ENCODE results near the gene CYP2J2. TPM values are rescaled to one million over a fixed set of nuclear protein-coding genes. Genes with fewer than 3 reads are reported as not detected.
A peak's percentile ranks its signal among the peaks of the same experiment; 100 is the strongest.

Gene CYP2J2
- total RNA-seq, 1 donor from 2014 or later, result 1.4 TPM

DNA sequence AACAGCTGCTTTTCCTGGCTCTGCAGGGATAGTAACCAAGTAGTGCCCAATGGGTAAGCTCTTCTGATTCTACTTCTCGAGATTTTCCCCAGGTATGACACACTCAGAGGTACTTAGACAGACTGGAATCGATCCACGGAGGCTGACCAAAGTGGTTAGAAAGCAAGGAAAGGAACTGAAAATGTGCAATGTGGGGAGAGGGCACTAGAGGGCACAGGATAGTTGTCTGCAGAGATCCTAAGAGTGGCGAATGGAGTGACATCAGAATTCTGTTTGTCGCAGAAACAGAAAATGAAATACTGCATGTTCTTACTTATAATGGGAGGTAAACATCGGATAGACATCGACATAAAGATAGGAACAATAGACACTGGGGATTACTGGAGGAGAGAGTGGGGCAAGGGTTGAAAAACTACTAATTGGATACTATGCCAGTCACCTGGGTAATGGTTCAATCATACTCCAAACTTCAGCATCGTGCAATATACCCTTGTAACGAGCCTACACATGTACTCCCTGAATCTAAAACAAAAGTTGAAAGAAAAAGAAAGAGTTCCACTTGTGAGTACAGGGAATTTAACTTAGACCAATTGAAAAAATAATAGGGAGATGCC is 23.3 kb downstream of the CYP2J2 start:
- no peaks in the 10 kb centered on the region for H3K36me3 ChIP-seq
- no peak overlapping the region for H3K4me3 ChIP-seq
- no peaks in the 10 kb centered on the region for H3K27me3 ChIP-seq
- intact Hi-C loops (cut with DNase I), result no loop called here
- TF ChIP-seq, protein P1, sequence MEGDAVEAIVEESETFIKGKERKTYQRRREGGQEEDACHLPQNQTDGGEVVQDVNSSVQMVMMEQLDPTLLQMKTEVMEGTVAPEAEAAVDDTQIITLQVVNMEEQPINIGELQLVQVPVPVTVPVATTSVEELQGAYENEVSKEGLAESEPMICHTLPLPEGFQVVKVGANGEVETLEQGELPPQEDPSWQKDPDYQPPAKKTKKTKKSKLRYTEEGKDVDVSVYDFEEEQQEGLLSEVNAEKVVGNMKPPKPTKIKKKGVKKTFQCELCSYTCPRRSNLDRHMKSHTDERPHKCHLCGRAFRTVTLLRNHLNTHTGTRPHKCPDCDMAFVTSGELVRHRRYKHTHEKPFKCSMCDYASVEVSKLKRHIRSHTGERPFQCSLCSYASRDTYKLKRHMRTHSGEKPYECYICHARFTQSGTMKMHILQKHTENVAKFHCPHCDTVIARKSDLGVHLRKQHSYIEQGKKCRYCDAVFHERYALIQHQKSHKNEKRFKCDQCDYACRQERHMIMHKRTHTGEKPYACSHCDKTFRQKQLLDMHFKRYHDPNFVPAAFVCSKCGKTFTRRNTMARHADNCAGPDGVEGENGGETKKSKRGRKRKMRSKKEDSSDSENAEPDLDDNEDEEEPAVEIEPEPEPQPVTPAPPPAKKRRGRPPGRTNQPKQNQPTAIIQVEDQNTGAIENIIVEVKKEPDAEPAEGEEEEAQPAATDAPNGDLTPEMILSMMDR (IDR thresholded peaks at IDR 0.05), result peak; percentile 36
- H3K4me1 ChIP-seq, result no peaks in the 10 kb centered on the region
- DNase-seq (no peak), ATAC-seq (peak; percentile 71)
- no peak overlapping the region for H3K27ac ChIP-seq
- no peaks in the 10 kb centered on the region for H3K9me3 ChIP-seq

DNA sequence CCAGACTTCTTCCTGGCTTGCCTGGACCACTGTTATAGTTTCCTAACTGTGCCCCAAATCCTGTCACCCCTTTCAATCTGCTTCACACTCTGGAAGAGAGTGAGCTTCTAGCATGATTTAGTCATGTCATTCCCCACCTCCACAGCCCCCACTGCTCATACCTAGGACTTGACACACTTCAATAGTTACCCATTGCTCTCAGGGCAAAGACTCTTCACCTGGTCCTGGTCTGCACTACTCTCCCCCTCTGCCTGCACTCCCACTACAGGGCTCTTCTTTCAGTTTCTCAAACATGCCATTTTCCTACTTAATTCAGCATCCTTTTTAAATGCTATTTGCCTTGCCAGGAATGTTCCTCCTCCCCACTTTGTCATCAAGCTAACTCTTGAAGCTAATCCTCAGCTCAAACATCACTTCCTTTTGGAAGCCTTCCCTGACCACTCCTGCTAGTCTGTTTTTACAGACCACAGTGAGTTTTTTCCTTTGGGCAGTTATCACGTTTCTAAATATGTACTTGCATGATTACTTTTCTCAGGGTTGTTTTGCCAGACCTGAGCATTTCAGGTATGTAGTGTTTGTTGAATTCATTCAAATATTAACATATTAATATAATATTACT is 24.7 kb downstream of the CYP2J2 start:
- intact Hi-C loops (cut with DNase I), result no loop called here
- H3K27ac ChIP-seq, result no peak overlapping the region
- DNase-seq, result no peak
- no peaks in the 10 kb centered on the region for H3K27me3 ChIP-seq
- ATAC-seq, result peak; percentile 53
- no peaks in the 10 kb centered on the region for H3K9me3 ChIP-seq
- TF ChIP-seq, protein P1 (IDR thresholded peaks at IDR 0.05), result no peak
- no peak overlapping the region for H3K4me3 ChIP-seq
- H3K4me1 ChIP-seq, result no peaks in the 10 kb centered on the region
- H3K36me3 ChIP-seq, result no peaks in the 10 kb centered on the region

DNA sequence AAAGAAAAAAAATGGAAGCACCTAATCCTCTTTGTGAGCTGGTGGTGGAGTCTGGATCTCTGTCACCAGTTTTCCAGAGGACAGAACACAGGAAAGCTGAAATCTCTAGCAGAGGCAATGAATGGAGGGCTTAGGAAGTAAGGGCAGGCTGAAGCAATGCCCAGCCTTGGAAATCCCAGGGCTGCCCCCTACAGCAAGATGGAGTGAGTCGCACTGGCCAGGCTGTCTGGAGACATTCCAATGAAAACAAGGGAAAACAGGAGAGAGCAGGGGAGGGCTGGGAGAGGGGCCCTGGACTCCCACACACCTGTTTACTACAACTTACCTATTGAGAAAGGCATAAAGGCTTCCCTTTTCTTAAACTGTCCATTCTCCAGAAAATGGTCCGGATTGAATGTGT is 25.9 kb downstream of the CYP2J2 start:
- Histone ChIP-seq H3K9me3 (no peaks in the 10 kb centered on the region), H3K36me3 (no peaks in the 10 kb centered on the region), H3K27ac (no peak overlapping the region), H3K4me1 (no peaks in the 10 kb centered on the region), H3K27me3 (no peaks in the 10 kb centered on the region), H3K4me3 (no peak overlapping the region)
- TF ChIP-seq, protein P1 (IDR thresholded peaks at IDR 0.05), result no peak
- intact Hi-C loops (cut with DNase I), result no loop called here
- ATAC-seq (no peak), DNase-seq (no peak)

DNA sequence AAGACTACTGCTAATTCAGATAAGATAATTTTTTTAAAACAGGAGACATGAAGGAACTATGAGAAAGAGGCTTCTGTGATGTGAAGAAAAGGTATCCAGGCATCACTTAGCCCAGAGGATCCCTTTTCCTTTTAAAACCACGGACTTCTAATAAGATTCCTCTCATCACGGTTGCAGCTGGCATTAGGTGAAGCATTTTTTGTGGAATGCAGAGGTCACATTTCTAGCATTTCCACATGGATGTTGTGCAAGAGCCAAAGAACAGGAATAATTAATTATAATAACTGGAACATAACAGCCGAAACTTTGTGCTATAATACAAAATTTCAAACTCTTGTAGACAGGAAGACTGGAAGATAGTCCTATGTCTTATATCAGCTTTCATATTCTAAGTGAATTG is 27.6 kb downstream of the CYP2J2 start:
- DNase-seq, result no peak
- no peak overlapping the region for H3K27ac ChIP-seq
- no peak for ATAC-seq
- no peak overlapping the region for H3K4me3 ChIP-seq
- H3K9me3 ChIP-seq, result no peaks in the 10 kb centered on the region
- H3K36me3 ChIP-seq, result no peaks in the 10 kb centered on the region
- TF ChIP-seq, protein P1 (IDR thresholded peaks at IDR 0.05), result no peak
- H3K27me3 ChIP-seq, result no peaks in the 10 kb centered on the region
- no peaks in the 10 kb centered on the region for H3K4me1 ChIP-seq
- intact Hi-C loops (cut with DNase I), result no loop called here

DNA sequence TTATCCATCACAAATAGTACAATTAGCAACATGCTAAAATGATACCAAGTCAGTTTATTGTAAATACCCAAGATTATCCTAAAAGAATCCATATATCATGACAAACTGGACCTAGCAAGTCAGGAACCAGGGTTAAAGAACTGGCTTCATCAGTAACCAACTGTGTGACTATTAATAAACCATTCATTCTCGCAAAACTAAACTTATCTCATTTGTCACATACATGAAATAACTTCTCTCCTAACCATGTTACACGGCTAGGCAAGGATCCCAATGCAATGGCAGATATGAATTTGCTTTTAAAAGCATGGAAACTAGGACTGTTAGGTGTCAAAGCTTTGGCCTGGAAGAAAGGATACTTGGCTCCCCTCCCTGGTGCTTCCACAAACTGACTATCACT is 29.4 kb downstream of the CYP2J2 start:
- DNase-seq (no peak), ATAC-seq (no peak)
- Histone ChIP-seq H3K9me3 (no peaks in the 10 kb centered on the region), H3K36me3 (no peaks in the 10 kb centered on the region), H3K27ac (no peak overlapping the region), H3K27me3 (no peaks in the 10 kb centered on the region), H3K4me1 (no peaks in the 10 kb centered on the region), H3K4me3 (no peak overlapping the region)
- intact Hi-C loops (cut with DNase I), result no loop called here
- TF ChIP-seq, protein P1 (IDR thresholded peaks at IDR 0.05), result no peak
